ENCODE results near the gene NMT1. TPM values are rescaled to one million over a fixed set of nuclear protein-coding genes. Genes with fewer than 3 reads are reported as not detected.
"Not testable (repeated sequence)": the region's sequence is repeated elsewhere in the genome, so short reads cannot be mapped to it uniquely, and the experiment has no call there.

Gene NMT1
- total RNA-seq, 3 donors from 2014 or later: 81.9 to 130 (median 84.0) TPM

GRCh38 chr17:45043813-45044540 lies 17.1 kb upstream of the NMT1 start:
- H3K4me3 ChIP-seq: peak overlapping the region in 1 of 3 donors; percentile 20
- H3K9me3 ChIP-seq: no peaks in the 10 kb centered on the region
- TF ChIP-seq POLR2A (IDR thresholded peaks at IDR 0.05): no peak
- no peak for TF ChIP-seq CTCF (IDR thresholded peaks at IDR 0.05)
- TF ChIP-seq POLR2AphosphoS5 (IDR thresholded peaks at IDR 0.05): no peak
- intact Hi-C loops (cut with DNase I; ENCODE audit: low total_unique reads): no loop called here
- peaks cover 10 to 48% of the 10 kb centered on the region in 2 donors for H3K4me1 ChIP-seq
- no peaks in the 10 kb centered on the region for H3K36me3 ChIP-seq
- DNase-seq (ENCODE audit: low spot score in 2 of 2): peak in 1 of 2 donors; percentile 76
- H3K27ac ChIP-seq: peak overlapping the region; percentile 88 to 97
- H3K27me3 ChIP-seq: no peaks in the 10 kb centered on the region

GRCh38 chr17:45046537-45047125 lies 14.5 kb upstream of the NMT1 start:
- Histone ChIP-seq H3K27ac (peak overlapping the region; percentile 83 to 97), H3K36me3 (no peaks in the 10 kb centered on the region)
- intact Hi-C loops (cut with DNase I; ENCODE audit: low total_unique reads): no loop called here

GRCh38 chr17:45048795-45049563 lies 12.1 kb upstream of the NMT1 start:
- H3K9me3 ChIP-seq: no peaks in the 10 kb centered on the region
- no peak for TF ChIP-seq POLR2AphosphoS5 (IDR thresholded peaks at IDR 0.05)
- TF ChIP-seq POLR2A (IDR thresholded peaks at IDR 0.05): no peak
- TF ChIP-seq CTCF (IDR thresholded peaks at IDR 0.05): peak in 2 of 3 donors; percentile 18 to 36
- H3K27me3 ChIP-seq: no peaks in the 10 kb centered on the region
- no peak for DNase-seq (ENCODE audit: low spot score in 2 of 2)
- no peaks in the 10 kb centered on the region for H3K36me3 ChIP-seq
- H3K4me1 ChIP-seq: peaks cover 5 to 9% of the 10 kb centered on the region in 2 donors
- H3K27ac ChIP-seq: peak overlapping the region; percentile 97
- H3K4me3 ChIP-seq: no peak overlapping the region
- intact Hi-C loops (cut with DNase I; ENCODE audit: low total_unique reads): no loop called here

More at GRCh38 chr17:45046537-45047125, 14.5 kb upstream of the NMT1 start:
- Histone ChIP-seq H3K27me3 (no peaks in the 10 kb centered on the region), H3K4me3 (no peak overlapping the region), H3K4me1 (peaks cover 11 to 24% of the 10 kb centered on the region in 2 donors), H3K9me3 (no peaks in the 10 kb centered on the region)
- no peak for DNase-seq (ENCODE audit: low spot score in 2 of 2)
- no peak for TF ChIP-seq CTCF (IDR thresholded peaks at IDR 0.05)
- TF ChIP-seq POLR2AphosphoS5 (IDR thresholded peaks at IDR 0.05): no peak
- TF ChIP-seq POLR2A (IDR thresholded peaks at IDR 0.05): no peak

- Histone ChIP-seq H3K4me1 (peaks cover 0 to 5% of the 10 kb centered on the region in 2 donors), H3K27me3 (no peaks in the 10 kb centered on the region), H3K36me3 (no peaks in the 10 kb centered on the region), H3K4me3 (peak overlapping the region; percentile 51 to 91 (median 63)), H3K9me3 (no peaks in the 10 kb centered on the region), H3K27ac (peak overlapping the region; percentile 97)
- peak in 1 of 3 donors; percentile 26 for TF ChIP-seq POLR2AphosphoS5 (IDR thresholded peaks at IDR 0.05)
- no peak for TF ChIP-seq POLR2A (IDR thresholded peaks at IDR 0.05)
- peak in 1 of 2 donors; percentile 61 for DNase-seq (ENCODE audit: low spot score in 2 of 2)
- intact Hi-C loops (cut with DNase I; ENCODE audit: low total_unique reads): no loop called here
Measured at GRCh38 chr17:45050481-45051059, 10.5 kb upstream of the NMT1 start.

- intact Hi-C loops (cut with DNase I; ENCODE audit: low total_unique reads): no loop called here
- TF ChIP-seq POLR2A (IDR thresholded peaks at IDR 0.05) (peak; percentile 43), POLR2AphosphoS5 (IDR thresholded peaks at IDR 0.05) (peak in 2 of 3 donors; percentile 60 to 78), CTCF (IDR thresholded peaks at IDR 0.05) (no peak)
- Histone ChIP-seq H3K9me3 (no peaks in the 10 kb centered on the region), H3K27me3 (no peaks in the 10 kb centered on the region), H3K4me3 (peak within 1 kb of the TSS; percentile 51 to 91 (median 63)), H3K36me3 (no peaks in the 10 kb centered on the region), H3K27ac (peak within 1 kb of the TSS; percentile 97), H3K4me1 (peaks cover 0 to 5% of the 10 kb centered on the region in 2 donors)
- DNase-seq (ENCODE audit: low spot score in 2 of 2): peak; percentile 90 to 94
Measured at GRCh38 chr17:45051060-45051719, 9.9 kb upstream of the NMT1 start, which contains the start of gene DCAKD. DCAKD (minus strand) TSS chr17:45051632; CDS start chr17:45034885, 16,747 bp downstream.

GRCh38 chr17:45051720-45052051 lies 9.4 kb upstream of the NMT1 start:
- Histone ChIP-seq H3K27ac (peak overlapping the region; percentile 84 to 90), H3K4me3 (peak overlapping the region; percentile 47 to 68 (median 63))
- DNase-seq (ENCODE audit: low spot score in 2 of 2); H3K4me1 ChIP-seq; H3K9me3 ChIP-seq; H3K36me3 ChIP-seq; intact Hi-C loops (cut with DNase I; ENCODE audit: low total_unique reads); H3K27me3 ChIP-seq: not testable (repeated sequence)
